Measurements from ENCODE around the gene CEP170B.

Gene CEP170B

GRCh38 chr14:104868060-104868740, 3.1 kb downstream of the CEP170B start:
- DNase-seq = no peak

- DNase-seq = no peak
These were observed 3.9 kb downstream of the CEP170B start for GRCh38 chr14:104868811-104869572.

DNA sequence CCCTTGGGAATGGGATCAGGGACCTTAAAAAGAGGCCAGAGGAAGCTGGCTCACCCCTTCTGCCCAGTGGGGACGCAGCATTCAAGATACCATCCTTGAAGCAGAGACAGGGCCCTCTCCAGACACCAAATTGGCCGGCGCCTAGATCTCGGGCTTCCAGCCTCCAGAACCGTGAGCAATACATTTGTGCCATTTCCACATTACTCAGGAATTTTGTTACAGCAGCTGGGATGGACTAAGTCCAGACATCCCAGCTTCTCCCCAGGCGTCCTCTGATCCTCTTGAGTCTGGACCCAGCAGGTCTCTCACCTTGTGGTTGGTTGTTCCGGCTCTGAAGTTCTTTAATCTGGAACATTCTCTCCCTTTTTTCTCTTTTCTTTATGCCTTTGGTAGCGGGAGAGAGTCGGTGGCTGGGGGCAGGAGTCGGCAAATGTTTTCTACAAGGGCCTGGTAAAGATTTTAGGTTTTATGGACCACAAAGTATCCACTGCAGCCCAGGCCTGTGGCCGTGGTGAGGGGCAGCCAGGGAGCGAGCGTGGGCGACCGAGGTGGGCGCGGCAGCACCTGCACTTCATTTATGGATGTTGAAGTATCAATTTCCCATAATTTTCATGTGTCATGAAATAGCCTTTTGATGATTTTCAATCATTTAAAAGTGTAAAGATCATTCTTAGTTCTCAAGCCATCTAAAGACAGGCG, 4.8 kb downstream of the CEP170B start:
- DNase-seq = no peak

GRCh38 chr14:104870368-104871144, 5.5 kb downstream of the CEP170B start:
- DNase-seq = no peak

DNA sequence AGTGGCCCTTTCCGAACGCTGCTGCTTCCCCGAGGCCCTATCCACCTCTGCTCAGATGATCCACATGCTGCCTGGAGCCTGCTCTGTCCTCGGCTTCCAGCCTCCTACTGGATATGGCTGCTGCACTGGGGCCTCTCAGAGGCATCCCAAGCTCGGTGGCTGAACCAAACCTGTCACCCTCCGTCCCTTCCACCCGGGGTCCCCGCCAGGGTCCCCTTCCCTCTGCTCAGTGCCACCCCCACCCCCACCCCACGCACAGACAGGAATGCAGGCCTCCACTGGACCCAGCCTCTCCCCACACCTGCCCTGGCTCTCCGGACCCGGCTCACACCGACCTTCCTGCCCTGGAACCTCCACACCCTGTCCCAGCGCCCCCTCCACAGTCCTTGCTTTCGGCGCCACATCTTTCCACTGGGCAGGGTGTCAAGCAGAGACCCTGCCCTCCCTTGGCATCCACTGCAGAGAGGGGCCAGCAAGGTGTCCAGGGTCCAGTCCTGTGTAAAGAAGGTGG, 6.1 kb downstream of the CEP170B start:
- no peak for DNase-seq

GRCh38 chr14:104871656-104872468, 6.8 kb downstream of the CEP170B start:
- DNase-seq = no peak

GRCh38 chr14:104872469-104873341, 7.6 kb downstream of the CEP170B start:
- no peak for DNase-seq

GRCh38 chr14:104873380-104874055, 8.4 kb downstream of the CEP170B start:
- no peak for DNase-seq

DNA sequence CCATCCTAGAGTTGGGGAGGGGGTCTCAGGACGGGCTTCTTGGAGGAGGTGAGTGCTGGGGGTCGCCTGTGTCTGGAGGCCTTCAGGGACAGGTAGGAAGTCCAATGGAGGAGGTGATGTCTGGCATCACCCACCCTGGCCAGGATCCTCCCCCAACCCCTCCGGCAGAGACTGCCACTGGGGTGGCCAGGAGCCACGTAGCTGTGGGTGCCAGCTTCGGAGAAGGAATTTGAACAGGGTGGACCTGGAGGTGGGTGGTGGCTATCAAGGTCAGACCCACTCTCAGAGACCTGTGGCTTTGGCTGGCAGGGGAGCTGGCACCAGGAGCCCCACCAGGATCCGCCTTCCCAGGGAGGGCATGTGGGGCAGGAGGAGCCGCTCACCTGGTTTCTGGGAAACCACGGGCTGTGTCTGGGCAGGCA, 9.1 kb downstream of the CEP170B start:
- no peak for DNase-seq

DNA sequence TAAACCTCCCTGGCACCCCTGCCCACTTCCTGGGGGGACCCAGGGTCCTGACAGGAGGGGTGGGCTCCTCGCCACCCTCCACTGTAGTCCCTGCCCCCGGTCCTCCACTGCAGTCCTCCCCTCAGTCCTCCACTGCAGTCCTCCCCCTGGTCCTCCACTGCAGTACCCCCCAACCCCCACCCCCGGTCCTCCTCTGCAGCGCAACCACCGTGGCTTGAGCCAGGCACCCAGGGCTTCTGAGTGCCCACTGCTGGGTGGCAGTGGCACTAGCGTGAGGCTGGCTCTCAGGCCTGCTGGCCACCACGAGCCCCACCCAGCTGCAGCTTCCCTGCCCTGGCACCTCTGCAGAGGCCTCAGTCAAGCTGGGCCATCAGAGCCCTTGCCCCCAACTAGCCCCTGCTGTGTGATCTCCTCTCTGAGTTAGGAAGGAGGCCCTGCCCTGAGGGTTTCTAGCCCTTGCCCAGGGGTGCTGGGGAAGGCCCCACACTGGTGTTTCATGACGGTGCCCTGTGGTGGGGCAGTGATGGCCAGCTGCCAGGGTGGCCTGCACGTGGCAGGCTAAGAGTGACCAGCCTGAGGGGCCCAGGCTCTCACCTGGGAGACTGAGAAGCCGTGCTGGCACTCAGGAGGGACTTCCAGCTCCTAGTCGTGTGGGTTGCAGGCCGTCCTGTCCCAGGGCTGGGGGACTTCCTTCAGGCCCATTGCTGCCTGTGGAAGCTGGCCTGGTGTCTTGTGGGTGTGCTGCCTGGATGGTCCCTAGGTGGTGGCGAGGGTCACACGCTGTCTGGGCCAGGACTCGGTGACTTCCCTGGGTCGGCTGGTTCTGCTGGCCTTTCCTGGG, 9.7 kb downstream of the CEP170B start:
- DNase-seq = no peak

GRCh38 chr14:104875412-104875751, 10.3 kb downstream of the CEP170B start:
- DNase-seq = no peak

GRCh38 chr14:104875811-104876210, 10.7 kb downstream of the CEP170B start:
- no peak for DNase-seq

GRCh38 chr14:104876251-104876699, 11.2 kb downstream of the CEP170B start:
- DNase-seq = no peak

DNA sequence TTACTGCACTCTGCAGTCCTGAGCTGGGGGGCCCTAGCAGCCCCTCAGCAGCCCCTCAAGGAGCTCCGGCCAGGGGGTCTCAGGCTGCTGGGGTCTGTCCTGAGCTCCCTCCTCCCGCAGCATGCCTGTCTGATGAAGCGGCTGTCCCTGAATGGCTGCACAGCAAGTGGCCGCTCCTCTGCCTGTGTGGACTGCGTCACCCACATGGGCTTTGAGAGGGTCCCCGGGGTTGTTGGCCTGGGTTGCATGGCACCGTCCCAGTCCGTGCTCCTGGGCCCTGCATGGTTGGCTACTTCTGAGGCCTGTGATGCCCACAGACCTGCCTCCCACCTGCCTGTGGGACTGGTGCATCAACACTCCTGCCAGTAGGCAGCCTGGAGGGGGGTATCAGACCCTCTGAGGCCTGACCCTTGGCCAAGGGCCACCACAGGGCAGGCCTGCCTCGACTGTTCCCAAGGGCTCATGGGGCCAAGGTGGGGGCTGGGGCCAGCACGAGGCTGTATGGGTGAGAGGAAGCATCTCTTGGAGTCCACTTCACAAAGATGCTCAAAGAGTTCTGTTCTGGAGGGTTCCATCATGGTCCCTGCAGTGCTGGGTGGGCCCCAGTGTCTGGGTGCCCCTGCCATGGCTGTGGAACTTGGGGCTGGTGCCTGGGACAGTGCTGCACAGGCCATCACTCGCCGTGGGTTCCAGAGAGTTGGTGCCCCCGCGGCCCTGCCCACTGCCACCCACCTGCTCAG, 12.2 kb downstream of the CEP170B start:
- no peak for DNase-seq

DNA sequence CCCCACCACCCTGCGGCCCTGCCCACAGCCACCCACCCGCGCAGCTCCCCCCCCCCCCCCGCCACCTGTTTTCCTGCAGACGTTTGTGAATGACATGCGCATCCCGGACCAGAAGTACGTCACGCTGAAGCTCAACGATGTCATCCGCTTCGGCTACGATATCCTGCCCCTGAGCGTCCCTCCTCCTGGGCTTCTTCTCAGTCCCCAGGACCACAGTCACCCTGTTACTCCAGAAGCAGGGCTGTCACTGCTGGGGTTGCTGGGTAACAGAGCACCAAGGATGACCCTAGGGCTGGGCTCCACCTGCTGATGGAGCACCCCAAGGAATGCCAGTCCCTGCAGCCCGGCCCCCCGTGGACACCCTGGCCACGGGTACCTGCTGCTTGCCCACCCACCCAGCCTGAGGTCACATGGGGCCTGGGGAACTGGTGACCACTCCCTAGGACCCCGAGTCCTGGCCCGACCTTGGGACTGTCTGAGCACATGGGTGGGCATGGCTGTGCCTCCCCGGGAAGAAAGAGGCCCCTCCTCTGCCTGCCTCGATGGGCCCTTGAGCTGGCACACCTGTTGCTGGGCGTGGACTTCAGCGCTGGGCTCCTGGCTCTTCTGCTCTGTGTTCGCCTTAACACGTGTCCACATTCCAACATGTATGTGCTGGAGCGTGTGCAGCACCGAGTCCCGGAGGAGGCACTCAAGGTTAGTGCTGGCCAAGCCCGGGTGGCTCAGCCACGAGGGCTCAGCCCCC, 12.9 kb downstream of the CEP170B start:
- DNase-seq = no peak

DNA sequence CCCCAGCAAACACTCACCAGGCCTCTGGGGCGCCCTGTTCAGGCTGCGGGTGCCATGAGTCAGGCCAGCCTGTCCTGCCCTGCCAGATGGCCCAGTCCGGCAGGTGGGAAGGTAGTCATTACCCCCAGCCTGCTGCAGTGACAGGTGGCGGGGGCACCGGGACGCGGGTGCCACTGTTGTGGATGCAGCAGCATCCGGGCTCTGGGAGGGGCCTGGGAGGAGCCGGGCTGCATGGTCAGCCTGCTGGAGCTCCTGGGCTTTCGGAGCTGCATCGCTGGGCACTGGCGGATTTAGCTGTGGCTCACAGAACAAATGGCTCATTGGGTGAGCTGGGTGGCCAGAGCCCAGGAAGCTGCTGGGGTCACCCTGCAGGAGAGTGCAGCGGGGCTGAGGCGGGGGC, 13.5 kb downstream of the CEP170B start:
- no peak for DNase-seq

DNA sequence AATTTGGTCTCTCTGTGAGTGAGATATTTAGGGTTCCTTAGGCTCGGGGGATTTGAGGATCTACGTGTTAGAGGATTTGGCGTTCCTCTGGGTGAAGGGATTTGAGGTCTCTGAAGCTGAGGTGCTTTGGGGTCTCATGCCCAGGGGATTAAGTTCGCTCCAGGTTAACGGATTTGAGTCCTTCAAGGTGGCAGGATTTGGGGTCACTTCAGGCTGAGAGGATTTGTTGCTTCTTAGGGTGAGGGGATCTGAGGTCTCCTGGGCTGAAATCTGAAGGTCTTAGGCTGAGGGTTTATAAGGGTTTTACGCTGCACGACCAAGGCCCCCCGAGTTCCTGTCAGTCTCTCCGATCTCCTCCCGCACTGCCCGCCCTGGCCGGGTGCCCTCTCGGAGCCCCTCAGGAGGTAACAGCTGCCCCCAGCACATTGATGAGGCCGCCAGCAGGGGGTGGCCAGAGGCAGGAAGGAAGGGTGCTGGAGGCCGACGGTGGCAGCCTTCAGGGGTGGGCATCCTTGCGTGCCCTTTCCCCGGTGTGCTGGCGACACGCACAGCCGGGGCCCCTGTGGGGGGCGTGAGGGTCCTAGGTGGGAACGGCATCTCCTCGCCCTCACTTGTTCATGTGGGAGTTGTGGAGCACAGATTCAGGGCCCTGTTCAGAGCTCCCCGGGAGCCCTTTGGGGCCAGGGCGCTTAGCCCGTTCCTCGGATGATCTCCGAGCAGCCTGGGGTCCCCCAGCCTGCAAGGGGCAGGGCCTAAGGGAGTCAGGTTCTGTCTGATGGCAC, 14.3 kb downstream of the CEP170B start:
- DNase-seq = peak; percentile 40

All from retina (tissue), 1 donor.